ENCODE data around the gene GRK5. TPM values are rescaled to one million over a fixed set of nuclear protein-coding genes. Genes with fewer than 3 reads are reported as not detected.

The GRK5 gene
- total RNA-seq, 3 donors from 2014 or later (not counting 1 experiment from before 2014, with no cell fraction given) = 37.6 to 54.3 (median 47.9) TPM

- no peaks in the 10 kb centered on the region for H3K27me3 Mint-ChIP-seq (ENCODE audit: low read depth in 2 of 2)
- H3K4me3 ChIP-seq (ENCODE audit: low read length) = no peak overlapping the region
- H3K4me3 Mint-ChIP-seq = no peak overlapping the region
- ATAC-seq = no peak
- no peaks in the 10 kb centered on the region for H3K27me3 ChIP-seq (ENCODE audit: control insufficient read depth, insufficient read depth, low read length)
- intact Hi-C loops (cut with micrococcal nuclease) = no loop called here
- H3K9me3 ChIP-seq (ENCODE audit: control insufficient read depth, insufficient read depth, low read length) = peaks cover 3% of the 10 kb centered on the region
- DNase-seq = no peak
- no peaks in the 10 kb centered on the region for H3K9me3 Mint-ChIP-seq
- peaks cover 18 to 36% of the 10 kb centered on the region in 2 donors for H3K4me1 Mint-ChIP-seq
- no peak overlapping the region for H3K27ac Mint-ChIP-seq
- no peak for TF ChIP-seq CTCF (IDR thresholded peaks at IDR 0.05)
- peaks cover 12% of the 10 kb centered on the region for H3K4me1 ChIP-seq (ENCODE audit: control insufficient read depth, insufficient read depth, low read length)
- WGBS (ENCODE audit: insufficient coverage) = 100% methylated on average over 2 of the region's 3 CpGs
- no peaks in the 10 kb centered on the region for H3K36me3 ChIP-seq (ENCODE audit: control insufficient read depth, insufficient read depth, low read length)
- H3K27ac ChIP-seq (ENCODE audit: low read length) = no peak overlapping the region
- no peaks in the 10 kb centered on the region for H3K36me3 Mint-ChIP-seq
Observed at GRCh38 chr10:119362122-119362521, 154.8 kb downstream of the GRK5 start.

- peaks cover 16% of the 10 kb centered on the region for H3K4me1 ChIP-seq (ENCODE audit: control insufficient read depth, insufficient read depth, low read length)
- WGBS (ENCODE audit: insufficient coverage) = 94% methylated on average over 11 of the region's 11 CpGs
- intact Hi-C loops (cut with micrococcal nuclease) = no loop called here
- no peak for DNase-seq
- no peak overlapping the region for H3K27ac ChIP-seq (ENCODE audit: low read length)
- H3K4me3 ChIP-seq (ENCODE audit: low read length) = no peak overlapping the region
- ATAC-seq = no peak
- H3K27me3 Mint-ChIP-seq (ENCODE audit: low read depth in 2 of 2) = no peaks in the 10 kb centered on the region
- no peaks in the 10 kb centered on the region for H3K27me3 ChIP-seq (ENCODE audit: control insufficient read depth, insufficient read depth, low read length)
- H3K9me3 Mint-ChIP-seq = no peaks in the 10 kb centered on the region
- H3K4me3 Mint-ChIP-seq = no peak overlapping the region
- no peak for TF ChIP-seq CTCF (IDR thresholded peaks at IDR 0.05)
- peaks cover 24 to 28% of the 10 kb centered on the region in 2 donors for H3K4me1 Mint-ChIP-seq
- H3K36me3 Mint-ChIP-seq = no peaks in the 10 kb centered on the region
- no peak overlapping the region for H3K27ac Mint-ChIP-seq
- H3K36me3 ChIP-seq (ENCODE audit: control insufficient read depth, insufficient read depth, low read length) = no peaks in the 10 kb centered on the region
- H3K9me3 ChIP-seq (ENCODE audit: control insufficient read depth, insufficient read depth, low read length) = peaks cover 3% of the 10 kb centered on the region
Observed at GRCh38 chr10:119364645-119365600, 157.6 kb downstream of the GRK5 start.

- peaks cover 27 to 31% of the 10 kb centered on the region in 2 donors for H3K4me1 Mint-ChIP-seq
- TF ChIP-seq CTCF (IDR thresholded peaks at IDR 0.05) = no peak
- H3K27me3 ChIP-seq (ENCODE audit: control insufficient read depth, insufficient read depth, low read length) = no peaks in the 10 kb centered on the region
- H3K36me3 Mint-ChIP-seq = no peaks in the 10 kb centered on the region
- H3K4me3 Mint-ChIP-seq = no peak overlapping the region
- WGBS (ENCODE audit: insufficient coverage) = 93% methylated on average over 12 of the region's 12 CpGs
- no peak overlapping the region for H3K4me3 ChIP-seq (ENCODE audit: low read length)
- H3K27ac Mint-ChIP-seq = no peak overlapping the region
- H3K9me3 ChIP-seq (ENCODE audit: control insufficient read depth, insufficient read depth, low read length) = no peaks in the 10 kb centered on the region
- intact Hi-C loops (cut with micrococcal nuclease) = no loop called here
- no peaks in the 10 kb centered on the region for H3K27me3 Mint-ChIP-seq (ENCODE audit: low read depth in 2 of 2)
- H3K4me1 ChIP-seq (ENCODE audit: control insufficient read depth, insufficient read depth, low read length) = peaks cover 20% of the 10 kb centered on the region
- ATAC-seq (no peak), DNase-seq (no peak)
- no peaks in the 10 kb centered on the region for H3K36me3 ChIP-seq (ENCODE audit: control insufficient read depth, insufficient read depth, low read length)
- no peak overlapping the region for H3K27ac ChIP-seq (ENCODE audit: low read length)
- no peaks in the 10 kb centered on the region for H3K9me3 Mint-ChIP-seq
Observed at GRCh38 chr10:119365773-119366599, 158.6 kb downstream of the GRK5 start.

Measured in natural killer cell (primary cell).